GM11168 (cell line): ENCODE data around the gene DNMBP.

Source experiments
- in situ Hi-C: fragments of 300-500 bp; cut with MboI; formaldehyde crosslinking; loops from one replicate; pipeline ENCODE4 v1.12.0; 2022; ENCODE audit warnings: low sequenced_read_pairs; ENCODE audit not compliant: unreplicated experiment

The DNMBP gene, protein sequence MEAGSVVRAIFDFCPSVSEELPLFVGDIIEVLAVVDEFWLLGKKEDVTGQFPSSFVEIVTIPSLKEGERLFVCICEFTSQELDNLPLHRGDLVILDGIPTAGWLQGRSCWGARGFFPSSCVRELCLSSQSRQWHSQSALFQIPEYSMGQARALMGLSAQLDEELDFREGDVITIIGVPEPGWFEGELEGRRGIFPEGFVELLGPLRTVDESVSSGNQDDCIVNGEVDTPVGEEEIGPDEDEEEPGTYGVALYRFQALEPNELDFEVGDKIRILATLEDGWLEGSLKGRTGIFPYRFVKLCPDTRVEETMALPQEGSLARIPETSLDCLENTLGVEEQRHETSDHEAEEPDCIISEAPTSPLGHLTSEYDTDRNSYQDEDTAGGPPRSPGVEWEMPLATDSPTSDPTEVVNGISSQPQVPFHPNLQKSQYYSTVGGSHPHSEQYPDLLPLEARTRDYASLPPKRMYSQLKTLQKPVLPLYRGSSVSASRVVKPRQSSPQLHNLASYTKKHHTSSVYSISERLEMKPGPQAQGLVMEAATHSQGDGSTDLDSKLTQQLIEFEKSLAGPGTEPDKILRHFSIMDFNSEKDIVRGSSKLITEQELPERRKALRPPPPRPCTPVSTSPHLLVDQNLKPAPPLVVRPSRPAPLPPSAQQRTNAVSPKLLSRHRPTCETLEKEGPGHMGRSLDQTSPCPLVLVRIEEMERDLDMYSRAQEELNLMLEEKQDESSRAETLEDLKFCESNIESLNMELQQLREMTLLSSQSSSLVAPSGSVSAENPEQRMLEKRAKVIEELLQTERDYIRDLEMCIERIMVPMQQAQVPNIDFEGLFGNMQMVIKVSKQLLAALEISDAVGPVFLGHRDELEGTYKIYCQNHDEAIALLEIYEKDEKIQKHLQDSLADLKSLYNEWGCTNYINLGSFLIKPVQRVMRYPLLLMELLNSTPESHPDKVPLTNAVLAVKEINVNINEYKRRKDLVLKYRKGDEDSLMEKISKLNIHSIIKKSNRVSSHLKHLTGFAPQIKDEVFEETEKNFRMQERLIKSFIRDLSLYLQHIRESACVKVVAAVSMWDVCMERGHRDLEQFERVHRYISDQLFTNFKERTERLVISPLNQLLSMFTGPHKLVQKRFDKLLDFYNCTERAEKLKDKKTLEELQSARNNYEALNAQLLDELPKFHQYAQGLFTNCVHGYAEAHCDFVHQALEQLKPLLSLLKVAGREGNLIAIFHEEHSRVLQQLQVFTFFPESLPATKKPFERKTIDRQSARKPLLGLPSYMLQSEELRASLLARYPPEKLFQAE (N-terminal part only)

DNA sequence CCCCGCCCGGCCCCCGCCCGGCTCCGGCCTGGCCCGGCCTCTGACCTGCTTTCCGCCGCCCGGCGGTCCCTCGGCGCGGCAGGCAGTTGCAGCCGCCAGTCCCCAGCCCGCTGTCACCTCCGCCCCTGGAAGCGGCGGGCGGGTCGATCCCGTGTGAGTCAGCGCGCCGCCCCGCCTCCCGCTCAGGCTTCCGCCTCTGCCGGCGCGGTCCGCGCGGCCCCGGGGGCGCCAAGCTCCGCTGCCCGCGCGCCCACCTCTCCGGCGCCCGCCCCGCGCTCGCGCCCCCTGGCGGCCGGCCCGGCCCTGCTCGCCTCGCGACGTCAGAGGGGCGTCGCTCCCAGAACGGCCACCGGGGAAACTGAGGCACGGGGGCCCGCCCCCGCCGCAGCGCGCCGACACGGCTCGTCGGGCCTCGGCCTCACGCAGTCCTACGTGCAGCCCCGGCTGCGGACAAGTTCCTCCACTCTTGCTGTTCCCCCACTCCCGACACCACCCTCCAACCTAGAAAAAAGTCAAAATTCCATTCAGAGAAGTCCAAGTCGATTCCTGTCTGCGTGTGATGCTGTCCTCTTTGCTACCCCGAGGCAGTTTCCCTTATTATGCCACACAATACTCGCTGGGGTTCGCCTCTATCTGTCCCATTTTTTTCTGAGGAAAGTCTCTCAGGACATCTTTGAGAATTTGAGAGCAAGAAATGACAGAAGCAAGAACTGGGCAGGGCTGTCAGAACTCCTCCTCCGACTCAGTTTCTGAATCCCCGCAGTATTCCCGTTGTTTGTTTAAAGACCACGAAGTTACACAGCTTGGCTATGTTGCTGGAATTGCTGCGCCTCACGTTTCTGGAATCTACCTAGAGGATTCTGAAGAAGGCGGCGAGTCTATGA lies at the start of gene DNMBP:
Gene DNMBP (minus strand): TSS at position 155 of the 884 bp plus-strand sequence. CDS start 37,823 bp downstream, outside the sequence.
- in situ Hi-C loops = no loop called here

- in situ Hi-C loops = no loop called here
These were observed 48.2 kb upstream of the DNMBP start for GRCh38 chr10:100057948-100058347.

DNA sequence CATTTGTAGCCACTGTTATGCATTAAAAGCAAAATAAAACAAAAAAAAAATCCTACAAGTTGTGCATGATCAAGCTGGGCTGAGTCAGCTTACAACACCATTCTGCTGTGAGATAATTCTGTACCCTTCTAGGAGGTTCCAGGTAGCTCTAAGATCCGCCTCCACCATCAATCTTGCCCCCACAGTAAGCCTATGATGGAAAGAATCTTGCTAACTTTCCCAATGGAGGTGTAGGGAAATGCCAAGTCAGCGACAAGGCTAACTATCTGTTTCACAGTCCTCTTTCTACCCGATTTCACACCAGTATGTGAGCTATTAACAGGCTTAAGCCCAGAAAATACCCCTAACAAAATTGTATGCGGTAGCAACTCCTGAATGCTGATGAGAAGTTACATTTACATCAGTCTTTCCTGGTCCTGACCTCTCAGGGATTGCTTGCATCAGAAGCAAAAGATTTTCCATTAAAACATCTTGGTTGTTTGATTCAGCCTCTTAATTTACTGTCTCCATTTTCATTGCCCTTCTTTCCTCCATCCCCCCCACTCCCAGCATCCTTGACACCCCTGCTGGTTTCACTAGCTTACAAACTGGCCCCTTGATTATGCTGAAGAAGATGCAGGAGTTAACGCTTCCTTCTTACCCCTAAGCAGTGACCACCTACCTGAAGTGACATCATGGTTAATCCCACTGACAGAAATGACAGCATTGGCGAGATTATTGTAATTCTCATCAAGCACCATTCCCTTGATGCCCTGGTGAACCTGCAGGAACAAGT lies 44.1 kb upstream of the DNMBP start:
- in situ Hi-C loops = no loop called here

GRCh38 chr10:100046021-100046486 lies 36.3 kb upstream of the DNMBP start:
- in situ Hi-C loops = loop anchor here (10.0 kb wide), 1 partner anchor 201 kb away; no protein-coding TSS in a partner anchor

- in situ Hi-C loops = loop anchor here (10.0 kb wide), 1 partner anchor 201 kb away; no protein-coding TSS in a partner anchor
These were observed 35.8 kb upstream of the DNMBP start for GRCh38 chr10:100045592-100045991.

GRCh38 chr10:100043796-100044195 lies 34.0 kb upstream of the DNMBP start:
- in situ Hi-C loops = loop anchor here (10.0 kb wide), 1 partner anchor 199 kb away; no protein-coding TSS in a partner anchor

DNA sequence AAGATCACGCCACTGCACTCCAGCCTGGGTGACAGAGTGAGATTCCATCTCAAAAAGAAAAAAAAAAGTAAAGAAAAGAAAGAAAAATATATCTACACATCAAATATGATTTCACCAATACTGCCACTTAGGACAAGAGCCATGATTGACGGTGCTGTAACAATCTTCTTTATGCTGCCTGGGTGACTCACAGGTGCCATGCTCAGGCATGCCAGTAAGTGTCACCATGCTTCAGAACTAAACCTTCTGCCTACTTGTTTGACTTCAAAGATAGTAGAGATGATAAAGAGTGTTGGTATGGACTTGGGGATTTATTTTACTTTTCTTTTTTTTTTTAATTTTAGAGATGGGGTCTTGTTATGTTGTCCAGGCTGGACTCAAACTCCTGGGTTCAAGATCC lies 33.6 kb upstream of the DNMBP start:
- in situ Hi-C loops = loop anchor here (10.0 kb wide), 1 partner anchor 199 kb away; no protein-coding TSS in a partner anchor

DNA sequence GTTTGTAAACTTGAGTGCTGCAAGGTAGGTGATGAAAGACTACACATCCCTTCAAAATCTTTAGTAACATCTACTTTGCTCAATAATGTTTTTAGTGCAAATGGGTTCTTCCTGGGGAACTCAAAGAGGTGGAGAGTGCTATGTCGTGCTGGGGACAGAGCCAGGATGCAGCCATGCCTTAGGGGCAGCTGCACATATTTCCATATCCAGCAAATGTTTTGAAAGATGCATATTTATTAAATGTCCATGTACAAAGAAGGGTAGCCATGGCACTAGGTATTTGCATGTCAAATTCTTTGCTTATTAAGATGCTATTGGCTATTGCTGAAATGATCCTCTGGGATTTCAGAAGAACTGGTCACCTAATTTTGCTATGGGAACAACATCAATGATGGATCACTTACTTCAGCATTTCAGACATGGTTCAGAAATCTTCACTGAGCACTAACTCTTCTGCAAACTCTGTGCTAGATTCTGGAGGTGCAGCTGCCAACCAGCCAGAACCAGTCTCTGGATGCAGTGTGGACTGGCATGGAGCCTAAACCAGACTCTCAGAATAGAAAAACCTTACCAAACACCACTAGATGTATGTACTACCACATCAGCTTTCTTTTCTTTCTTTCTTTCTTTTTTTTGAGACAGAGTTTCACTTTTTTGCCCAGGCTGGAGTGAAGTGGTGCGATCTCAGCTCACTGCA lies 31.7 kb upstream of the DNMBP start:
- in situ Hi-C loops = loop anchor here (10.0 kb wide), 1 partner anchor 197 kb away; no protein-coding TSS in a partner anchor

GRCh38 chr10:100038561-100039071 lies 28.9 kb upstream of the DNMBP start:
- in situ Hi-C loops = no loop called here

DNA sequence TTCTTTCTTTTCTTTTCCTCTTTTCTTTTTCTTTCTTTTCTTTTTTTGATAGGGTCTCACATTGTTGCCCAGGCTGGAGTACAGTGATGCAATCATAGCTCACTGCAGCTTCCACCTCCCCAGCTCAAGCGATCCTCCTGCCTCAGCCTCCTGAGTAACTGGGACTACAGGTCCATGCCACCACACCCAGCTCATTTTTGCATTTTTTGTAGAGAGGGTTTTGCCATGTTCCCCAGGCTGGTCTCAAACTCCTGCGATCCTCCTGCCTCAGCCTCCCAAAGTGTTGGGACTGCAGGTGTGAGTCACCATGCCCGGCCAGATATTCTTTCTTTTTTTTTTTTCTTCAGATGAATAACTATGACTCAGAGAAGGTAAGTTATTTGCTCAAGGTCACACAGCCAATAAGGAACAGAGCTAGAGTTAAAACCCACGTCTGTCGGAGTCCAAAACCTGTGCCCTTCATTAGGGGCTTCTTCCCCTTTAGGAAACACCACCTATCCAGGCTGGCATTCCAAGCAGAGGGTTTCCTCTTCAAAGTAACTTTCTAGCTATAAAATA lies 28.1 kb upstream of the DNMBP start:
- in situ Hi-C loops = no loop called here

- in situ Hi-C loops = no loop called here
These were observed 27.1 kb upstream of the DNMBP start for GRCh38 chr10:100036850-100037249.

DNA sequence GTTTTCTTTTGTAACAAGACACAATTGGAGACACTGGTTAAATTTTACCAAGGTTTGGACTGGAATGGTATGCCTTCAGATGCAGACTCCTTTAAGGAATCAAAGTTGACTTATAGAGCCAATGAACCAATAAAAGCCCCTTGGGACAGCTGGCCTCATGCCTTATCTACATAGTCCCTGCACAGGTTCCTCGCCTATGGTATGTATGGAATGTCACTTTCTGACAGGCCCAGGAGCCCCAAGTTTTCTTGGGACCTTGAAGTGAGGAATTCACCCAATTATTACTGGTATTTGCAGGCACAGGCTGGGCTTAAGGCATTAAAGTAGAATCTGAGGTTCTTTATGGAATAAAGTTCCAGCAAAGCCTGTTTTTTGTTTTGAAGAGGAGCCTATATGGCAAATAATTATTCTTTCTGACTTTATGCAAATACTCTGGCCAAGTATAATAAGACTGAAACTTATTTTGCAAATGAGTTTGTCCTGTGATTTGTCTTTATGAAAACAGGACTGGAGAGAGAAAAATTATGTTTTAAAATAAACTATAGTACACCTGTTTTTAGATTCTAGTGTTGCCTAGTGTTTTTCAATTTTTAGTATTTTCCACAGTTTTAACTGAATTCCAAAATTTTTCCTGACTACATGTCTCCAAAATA lies 24.1 kb upstream of the DNMBP start:
- in situ Hi-C loops = no loop called here

DNA sequence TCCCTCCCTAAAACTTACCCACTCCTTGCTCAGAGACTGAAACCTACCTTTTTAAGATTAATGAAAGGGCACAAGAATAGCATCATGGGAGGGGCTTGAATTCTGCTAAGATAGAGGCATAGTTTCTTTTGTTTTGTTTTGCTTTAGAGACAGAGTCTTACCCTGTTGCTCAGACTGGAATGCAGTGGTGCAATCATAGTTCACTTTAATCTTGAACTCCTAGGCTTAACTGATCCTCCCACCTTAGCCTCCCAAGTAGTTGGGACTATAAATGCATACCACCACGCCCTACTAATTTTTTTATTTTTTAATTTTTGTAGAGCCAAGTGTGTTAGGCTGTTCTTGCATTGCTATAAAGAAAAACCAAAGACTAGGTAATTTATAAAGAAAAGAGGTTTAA lies 17.7 kb upstream of the DNMBP start:
- in situ Hi-C loops = no loop called here

DNA sequence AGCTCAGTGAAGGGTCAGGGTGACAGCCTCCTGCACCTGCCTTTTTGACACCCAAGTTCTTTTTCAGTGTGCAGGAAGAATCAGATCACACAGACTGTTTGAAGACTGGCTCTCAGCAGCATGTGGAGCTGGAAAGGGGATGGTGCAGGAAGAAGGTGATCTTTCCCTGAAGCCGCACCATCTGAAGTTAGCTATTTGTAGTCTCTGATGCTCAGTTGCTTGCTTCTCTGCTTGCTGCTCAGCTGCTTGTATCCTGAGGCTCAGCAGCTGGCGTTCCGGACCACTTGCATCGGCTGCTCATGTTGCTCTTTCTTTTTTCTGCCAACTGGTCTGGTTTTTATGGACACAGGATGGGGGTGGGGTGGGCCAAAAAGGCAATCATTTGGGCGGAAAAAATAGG lies 15.8 kb upstream of the DNMBP start:
- in situ Hi-C loops = no loop called here

- in situ Hi-C loops = no loop called here
These were observed 15.0 kb upstream of the DNMBP start for GRCh38 chr10:100024748-100025147.

DNA sequence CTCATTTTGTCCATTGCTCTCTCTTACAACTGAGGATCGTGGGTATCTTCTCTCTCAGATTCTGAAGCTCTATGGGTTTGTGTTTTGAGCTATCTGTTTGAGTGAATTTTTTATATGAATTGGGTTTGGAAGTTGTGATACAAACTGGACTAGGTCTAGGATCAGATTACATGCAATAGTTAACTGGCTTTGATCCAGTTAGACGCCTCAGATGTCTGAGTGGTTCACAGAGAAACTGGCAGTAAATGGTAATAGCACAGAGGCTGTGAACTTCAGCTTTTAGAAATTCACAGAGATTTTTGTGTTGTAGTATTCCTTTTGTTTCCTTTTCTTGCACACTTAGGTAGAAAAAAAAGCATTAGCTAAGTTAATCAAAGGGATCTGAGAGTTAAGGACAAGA lies 12.7 kb upstream of the DNMBP start:
- in situ Hi-C loops = no loop called here

DNA sequence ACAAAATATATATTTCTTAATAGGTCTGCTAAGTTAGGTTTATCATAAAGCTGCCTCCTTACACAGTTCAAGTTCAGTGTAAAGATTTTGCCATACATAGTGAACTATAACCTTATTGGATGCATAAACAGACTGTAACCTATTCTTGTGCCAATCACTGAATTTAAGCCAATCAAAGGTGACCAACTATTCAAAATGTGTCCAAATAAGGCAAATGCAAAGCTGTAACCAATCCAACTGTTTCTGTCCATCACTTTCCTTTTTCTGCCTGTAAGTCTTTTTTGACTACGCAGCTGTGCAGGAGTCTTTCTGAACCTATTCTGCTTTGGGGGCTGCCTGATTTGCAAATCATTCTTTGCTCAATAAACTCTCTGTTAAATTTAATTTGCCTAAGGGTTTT lies 11.6 kb upstream of the DNMBP start:
- in situ Hi-C loops = no loop called here
